AG10803 (cell line): ENCODE data around the gene SPINDOC.
A peak's percentile ranks its signal among the peaks of the same experiment; 100 is the strongest.

Experiments
- DNase-seq: peaks from one replicate; pipeline ENCODE4 v3.0.0; 2010; ENCODE audit warnings: low read depth
- H3K4me3 ChIP-seq: 2 replicates; pipeline ENCODE4 v1.5.1; 2011; ENCODE audit warnings: mild to moderate bottlenecking, low read length, control low read depth
- TF ChIP-seq, protein P1 (sequence below): conservative IDR thresholded peaks from 2 replicates; pipeline ENCODE4 v1.5.1; 2011; ENCODE audit warnings: mild to moderate bottlenecking, low read length, control low read depth, inconsistent platforms

SPINDOC gene

GRCh38 chr11:63870351-63871140 is 57.3 kb downstream of the SPINDOC start:
- no peak overlapping the region for H3K4me3 ChIP-seq
- TF ChIP-seq, protein P1, sequence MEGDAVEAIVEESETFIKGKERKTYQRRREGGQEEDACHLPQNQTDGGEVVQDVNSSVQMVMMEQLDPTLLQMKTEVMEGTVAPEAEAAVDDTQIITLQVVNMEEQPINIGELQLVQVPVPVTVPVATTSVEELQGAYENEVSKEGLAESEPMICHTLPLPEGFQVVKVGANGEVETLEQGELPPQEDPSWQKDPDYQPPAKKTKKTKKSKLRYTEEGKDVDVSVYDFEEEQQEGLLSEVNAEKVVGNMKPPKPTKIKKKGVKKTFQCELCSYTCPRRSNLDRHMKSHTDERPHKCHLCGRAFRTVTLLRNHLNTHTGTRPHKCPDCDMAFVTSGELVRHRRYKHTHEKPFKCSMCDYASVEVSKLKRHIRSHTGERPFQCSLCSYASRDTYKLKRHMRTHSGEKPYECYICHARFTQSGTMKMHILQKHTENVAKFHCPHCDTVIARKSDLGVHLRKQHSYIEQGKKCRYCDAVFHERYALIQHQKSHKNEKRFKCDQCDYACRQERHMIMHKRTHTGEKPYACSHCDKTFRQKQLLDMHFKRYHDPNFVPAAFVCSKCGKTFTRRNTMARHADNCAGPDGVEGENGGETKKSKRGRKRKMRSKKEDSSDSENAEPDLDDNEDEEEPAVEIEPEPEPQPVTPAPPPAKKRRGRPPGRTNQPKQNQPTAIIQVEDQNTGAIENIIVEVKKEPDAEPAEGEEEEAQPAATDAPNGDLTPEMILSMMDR, result no peak
- DNase-seq, result peak; percentile 18

GRCh38 chr11:63871962-63872799 is 58.9 kb downstream of the SPINDOC start:
- peak; percentile 97 for DNase-seq
- H3K4me3 ChIP-seq, result no peak overlapping the region
- TF ChIP-seq, protein P1, result peak; percentile 61

DNA sequence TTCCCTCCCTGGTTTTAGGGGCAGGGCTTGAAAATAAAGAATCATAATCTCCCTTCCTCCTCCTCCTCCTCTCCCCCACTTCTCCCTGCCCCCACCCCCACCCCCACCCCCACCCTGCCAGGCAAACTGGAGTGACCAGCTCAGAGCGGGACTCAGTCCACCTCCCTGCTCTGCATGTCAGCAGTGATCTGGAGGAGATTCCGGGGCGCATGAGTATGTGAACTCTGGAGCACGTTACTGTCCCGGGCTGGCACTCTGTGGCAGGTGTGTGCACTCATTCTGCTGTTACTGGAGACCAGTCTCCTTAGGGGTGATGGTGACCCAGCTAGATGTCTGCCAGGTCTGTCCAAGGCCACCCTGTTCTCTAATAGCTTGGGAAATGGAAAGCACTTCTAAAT is 59.5 kb downstream of the SPINDOC start:
- TF ChIP-seq, protein P1, result no peak
- no peak for DNase-seq
- H3K4me3 ChIP-seq, result no peak overlapping the region

DNA sequence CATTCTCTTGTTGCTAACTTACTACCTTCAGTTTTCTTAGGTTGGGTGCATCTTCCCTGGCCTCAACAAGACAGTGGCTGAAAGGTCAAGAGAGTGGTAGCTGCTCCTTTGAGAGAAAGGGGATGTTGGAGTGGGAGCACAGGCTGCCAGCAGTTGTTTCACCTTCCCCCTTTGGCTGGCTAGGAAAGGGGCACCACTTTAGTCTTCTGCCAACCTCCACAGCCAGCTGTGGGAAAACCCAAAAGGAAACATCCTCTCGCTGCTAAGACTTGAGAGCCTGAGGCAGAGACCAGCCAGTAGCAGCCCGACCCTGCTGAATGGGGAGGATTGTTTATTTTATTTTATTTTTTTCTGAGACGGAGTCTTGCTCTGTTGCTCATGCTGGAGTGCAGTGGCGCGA is 60.1 kb downstream of the SPINDOC start:
- H3K4me3 ChIP-seq, result no peak overlapping the region
- no peak for DNase-seq
- TF ChIP-seq, protein P1, result no peak

GRCh38 chr11:63874511-63874910 is 61.3 kb downstream of the SPINDOC start:
- TF ChIP-seq, protein P1, result no peak
- DNase-seq, result no peak
- H3K4me3 ChIP-seq, result no peak overlapping the region

GRCh38 chr11:63875506-63876065 is 62.3 kb downstream of the SPINDOC start:
- TF ChIP-seq, protein P1, result no peak
- DNase-seq, result no peak
- no peak overlapping the region for H3K4me3 ChIP-seq
